ENCODE data around the gene EAF1.

DNA sequence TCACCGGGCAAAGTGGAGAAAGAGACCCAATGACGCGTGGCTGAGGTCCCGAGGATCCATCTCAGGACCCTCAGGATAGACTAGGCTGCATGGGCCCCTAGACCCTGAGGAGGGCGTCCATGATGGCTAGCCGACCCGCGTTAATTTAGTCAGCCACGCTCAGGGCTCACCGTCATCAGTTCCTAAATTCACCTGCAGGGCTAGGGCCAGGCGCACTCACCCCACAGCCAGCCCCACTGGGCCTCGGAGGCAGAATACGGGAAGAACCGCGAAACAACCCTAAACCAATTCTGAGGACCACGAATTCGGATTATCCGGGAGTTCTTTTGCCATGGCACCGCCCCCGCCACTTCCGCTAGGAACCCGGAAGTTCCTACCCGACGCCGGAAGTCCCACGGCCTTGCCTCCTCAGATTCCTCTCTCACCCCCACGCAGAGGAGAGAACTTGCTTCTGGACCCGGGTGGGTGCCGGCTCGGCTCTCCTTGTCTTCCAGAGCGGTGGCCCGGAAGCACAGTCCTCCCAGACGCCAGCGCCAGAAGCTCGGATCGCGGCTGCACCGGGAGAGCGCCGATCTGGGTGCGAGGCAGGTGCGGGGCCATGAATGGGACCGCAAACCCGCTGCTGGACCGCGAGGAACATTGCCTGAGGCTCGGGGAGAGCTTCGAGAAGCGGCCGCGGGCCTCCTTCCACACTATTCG, at the start of gene EAF1, which contains the start of gene METTL6:
- TF ChIP-seq, protein P1, sequence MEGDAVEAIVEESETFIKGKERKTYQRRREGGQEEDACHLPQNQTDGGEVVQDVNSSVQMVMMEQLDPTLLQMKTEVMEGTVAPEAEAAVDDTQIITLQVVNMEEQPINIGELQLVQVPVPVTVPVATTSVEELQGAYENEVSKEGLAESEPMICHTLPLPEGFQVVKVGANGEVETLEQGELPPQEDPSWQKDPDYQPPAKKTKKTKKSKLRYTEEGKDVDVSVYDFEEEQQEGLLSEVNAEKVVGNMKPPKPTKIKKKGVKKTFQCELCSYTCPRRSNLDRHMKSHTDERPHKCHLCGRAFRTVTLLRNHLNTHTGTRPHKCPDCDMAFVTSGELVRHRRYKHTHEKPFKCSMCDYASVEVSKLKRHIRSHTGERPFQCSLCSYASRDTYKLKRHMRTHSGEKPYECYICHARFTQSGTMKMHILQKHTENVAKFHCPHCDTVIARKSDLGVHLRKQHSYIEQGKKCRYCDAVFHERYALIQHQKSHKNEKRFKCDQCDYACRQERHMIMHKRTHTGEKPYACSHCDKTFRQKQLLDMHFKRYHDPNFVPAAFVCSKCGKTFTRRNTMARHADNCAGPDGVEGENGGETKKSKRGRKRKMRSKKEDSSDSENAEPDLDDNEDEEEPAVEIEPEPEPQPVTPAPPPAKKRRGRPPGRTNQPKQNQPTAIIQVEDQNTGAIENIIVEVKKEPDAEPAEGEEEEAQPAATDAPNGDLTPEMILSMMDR (conservative IDR thresholded peaks at IDR 0.05 in 1 of 2, IDR thresholded peaks at IDR 0.05 in 1 of 2; ENCODE audit: extremely low read depth in 1 of 2, insufficient read depth in 1 of 2, low read depth in 1 of 2, low read length in 2 of 2) = peak; percentile 4 to 22
- TF ChIP-seq EZH2 (IDR thresholded peaks at IDR 0.05; ENCODE audit: borderline replicate concordance, low read length) = no peak

Data from mammary epithelial cell (primary cell).